ENCODE data around the gene HSPB8.

HSPB8 gene
- long read RNA-seq: 0 reads

- Histone ChIP-seq H3K27ac (replicated peaks) (no peak within 1 kb of the TSS), H3K27me3 (ENCODE audit: insufficient read depth, poor library complexity, severe bottlenecking) (peaks cover 3% of the 10 kb centered on the region), H3K4me3 (replicated peaks; ENCODE audit: insufficient read depth, low read length) (no peak within 1 kb of the TSS)
- DNase-seq (ENCODE audit: low read depth in 1 of 2, low spot score in 1 of 2): no peak
- TF ChIP-seq CTCF (IDR thresholded peaks at IDR 0.05; ENCODE audit: insufficient read depth, low read length) (no peak), POLR2AphosphoS5 (IDR thresholded peaks at IDR 0.05; ENCODE audit: low read depth) (no peak), GABPA (IDR thresholded peaks at IDR 0.05; ENCODE audit: low read depth) (no peak), SPI1 (IDR thresholded peaks at IDR 0.05; ENCODE audit: borderline replicate concordance, low read depth) (no peak)
- TF ChIP-seq, protein P1, sequence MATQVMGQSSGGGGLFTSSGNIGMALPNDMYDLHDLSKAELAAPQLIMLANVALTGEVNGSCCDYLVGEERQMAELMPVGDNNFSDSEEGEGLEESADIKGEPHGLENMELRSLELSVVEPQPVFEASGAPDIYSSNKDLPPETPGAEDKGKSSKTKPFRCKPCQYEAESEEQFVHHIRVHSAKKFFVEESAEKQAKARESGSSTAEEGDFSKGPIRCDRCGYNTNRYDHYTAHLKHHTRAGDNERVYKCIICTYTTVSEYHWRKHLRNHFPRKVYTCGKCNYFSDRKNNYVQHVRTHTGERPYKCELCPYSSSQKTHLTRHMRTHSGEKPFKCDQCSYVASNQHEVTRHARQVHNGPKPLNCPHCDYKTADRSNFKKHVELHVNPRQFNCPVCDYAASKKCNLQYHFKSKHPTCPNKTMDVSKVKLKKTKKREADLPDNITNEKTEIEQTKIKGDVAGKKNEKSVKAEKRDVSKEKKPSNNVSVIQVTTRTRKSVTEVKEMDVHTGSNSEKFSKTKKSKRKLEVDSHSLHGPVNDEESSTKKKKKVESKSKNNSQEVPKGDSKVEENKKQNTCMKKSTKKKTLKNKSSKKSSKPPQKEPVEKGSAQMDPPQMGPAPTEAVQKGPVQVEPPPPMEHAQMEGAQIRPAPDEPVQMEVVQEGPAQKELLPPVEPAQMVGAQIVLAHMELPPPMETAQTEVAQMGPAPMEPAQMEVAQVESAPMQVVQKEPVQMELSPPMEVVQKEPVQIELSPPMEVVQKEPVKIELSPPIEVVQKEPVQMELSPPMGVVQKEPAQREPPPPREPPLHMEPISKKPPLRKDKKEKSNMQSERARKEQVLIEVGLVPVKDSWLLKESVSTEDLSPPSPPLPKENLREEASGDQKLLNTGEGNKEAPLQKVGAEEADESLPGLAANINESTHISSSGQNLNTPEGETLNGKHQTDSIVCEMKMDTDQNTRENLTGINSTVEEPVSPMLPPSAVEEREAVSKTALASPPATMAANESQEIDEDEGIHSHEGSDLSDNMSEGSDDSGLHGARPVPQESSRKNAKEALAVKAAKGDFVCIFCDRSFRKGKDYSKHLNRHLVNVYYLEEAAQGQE (IDR thresholded peaks at IDR 0.05; ENCODE audit: insufficient replicate concordance, low read depth): no peak
These were observed at the start of gene HSPB8 for GRCh38 chr12:119178544-119179334. Gene HSPB8 (plus strand): TSS chr12:119178931. CDS start chr12:119179313, 382 bp downstream.

GRCh38 chr12:119129827-119130434, 48.8 kb upstream of the HSPB8 start:
- Histone ChIP-seq H3K27me3 (ENCODE audit: insufficient read depth, poor library complexity, severe bottlenecking) (no peaks in the 10 kb centered on the region), H3K27ac (replicated peaks) (no peak overlapping the region), H3K4me3 (replicated peaks; ENCODE audit: insufficient read depth, low read length) (no peak overlapping the region)
- no peak for DNase-seq (ENCODE audit: low read depth in 1 of 2, low spot score in 1 of 2)
- TF ChIP-seq CTCF (IDR thresholded peaks at IDR 0.05; ENCODE audit: insufficient read depth, low read length): no peak
- TF ChIP-seq, protein P1 (IDR thresholded peaks at IDR 0.05; ENCODE audit: insufficient replicate concordance, low read depth): no peak
- TF ChIP-seq POLR2AphosphoS5 (IDR thresholded peaks at IDR 0.05; ENCODE audit: low read depth): no peak
- TF ChIP-seq SPI1 (IDR thresholded peaks at IDR 0.05; ENCODE audit: borderline replicate concordance, low read depth): no peak
- no peak for TF ChIP-seq GABPA (IDR thresholded peaks at IDR 0.05; ENCODE audit: low read depth)

GRCh38 chr12:119130523-119130922, 48.2 kb upstream of the HSPB8 start:
- H3K27me3 ChIP-seq (ENCODE audit: insufficient read depth, poor library complexity, severe bottlenecking): no peaks in the 10 kb centered on the region
- DNase-seq (ENCODE audit: low read depth in 1 of 2, low spot score in 1 of 2): no peak
- no peak overlapping the region for H3K4me3 ChIP-seq (replicated peaks; ENCODE audit: insufficient read depth, low read length)
- no peak overlapping the region for H3K27ac ChIP-seq (replicated peaks)
- TF ChIP-seq SPI1 (IDR thresholded peaks at IDR 0.05; ENCODE audit: borderline replicate concordance, low read depth) (no peak), CTCF (IDR thresholded peaks at IDR 0.05; ENCODE audit: insufficient read depth, low read length) (no peak), POLR2AphosphoS5 (IDR thresholded peaks at IDR 0.05; ENCODE audit: low read depth) (no peak), GABPA (IDR thresholded peaks at IDR 0.05; ENCODE audit: low read depth) (no peak)
- TF ChIP-seq, protein P1 (IDR thresholded peaks at IDR 0.05; ENCODE audit: insufficient replicate concordance, low read depth): no peak
